ENCODE measurements around the gene RMND5A. TPM values are rescaled to one million over a fixed set of nuclear protein-coding genes. Genes with fewer than 3 reads are reported as not detected.

RMND5A gene
- total RNA-seq, 1 experiment from 2014 or later: 59.9 TPM

- Histone ChIP-seq H3K4me1 (peaks cover 18% of the 10 kb centered on the region), H3K9me3 (peaks cover 10% of the 10 kb centered on the region; the same call in 1 of the 2 replicates), H3K36me3 (ENCODE audit: control insufficient read depth, insufficient read depth, low read length) (no peaks in the 10 kb centered on the region), H3K27me3 (replicated peaks; ENCODE audit: control insufficient read depth, insufficient read depth, low read length) (no peaks in the 10 kb centered on the region), H3K4me3 (ENCODE audit: low read depth, low read length) (no peak overlapping the region)
- no peak for TF ChIP-seq CTCF (IDR thresholded peaks at IDR 0.05; ENCODE audit: insufficient read depth in 1 of 2, low read depth in 1 of 2, low read length in 1 of 2, severe bottlenecking in 1 of 2, unreplicated experiment in 1 of 2)
- ChIA-PET POLR2A (no interaction called here), CTCF (no interaction called here)
- intact Hi-C loops (cut with micrococcal nuclease; ENCODE audit: unreplicated experiment): no loop called here
- Mint-ChIP-seq H3K4me1 (ENCODE audit: low read depth, unreplicated experiment) (peaks cover 26% of the 10 kb centered on the region), H3K9me3 (ENCODE audit: unreplicated experiment) (peaks cover 7% of the 10 kb centered on the region), H3K36me3 (ENCODE audit: insufficient read depth, unreplicated experiment) (no peaks in the 10 kb centered on the region), H3K27ac (ENCODE audit: unreplicated experiment) (peak overlapping the region; percentile 83), H3K27me3 (ENCODE audit: insufficient read depth, unreplicated experiment) (no peaks in the 10 kb centered on the region), H3K4me3 (ENCODE audit: unreplicated experiment) (no peak overlapping the region)
- DNase-seq: no peak
- BruUV-seq (replicated peaks): no TSS peak
These were observed 16.3 kb upstream of the RMND5A start for GRCh38 chr2:86703704-86704361.

- peak; percentile 41 to 63 for DNase-seq
- ChIA-PET POLR2A (no interaction called here), CTCF (no interaction called here)
- Mint-ChIP-seq H3K4me3 (ENCODE audit: unreplicated experiment) (peak overlapping the region; percentile 36), H3K9me3 (ENCODE audit: unreplicated experiment) (peaks cover 14% of the 10 kb centered on the region), H3K27me3 (ENCODE audit: insufficient read depth, unreplicated experiment) (no peaks in the 10 kb centered on the region), H3K27ac (ENCODE audit: unreplicated experiment) (peak overlapping the region; percentile 83), H3K36me3 (ENCODE audit: insufficient read depth, unreplicated experiment) (no peaks in the 10 kb centered on the region), H3K4me1 (ENCODE audit: low read depth, unreplicated experiment) (peaks cover 26% of the 10 kb centered on the region)
- no peak overlapping the region for H3K4me3 ChIP-seq (ENCODE audit: low read depth, low read length)
- H3K9me3 ChIP-seq: peaks cover 10% of the 10 kb centered on the region; the same call in 1 of the 2 replicates
- H3K36me3 ChIP-seq (ENCODE audit: control insufficient read depth, insufficient read depth, low read length): no peaks in the 10 kb centered on the region
- H3K4me1 ChIP-seq: peaks cover 18% of the 10 kb centered on the region
- TF ChIP-seq CTCF (IDR thresholded peaks at IDR 0.05; ENCODE audit: insufficient read depth in 1 of 2, low read depth in 1 of 2, low read length in 1 of 2, severe bottlenecking in 1 of 2, unreplicated experiment in 1 of 2): no peak
- no TSS peak for BruUV-seq (replicated peaks)
- intact Hi-C loops (cut with micrococcal nuclease; ENCODE audit: unreplicated experiment): no loop called here
- H3K27me3 ChIP-seq (replicated peaks; ENCODE audit: control insufficient read depth, insufficient read depth, low read length): no peaks in the 10 kb centered on the region
These were observed 15.6 kb upstream of the RMND5A start for GRCh38 chr2:86704459-86704971.

GRCh38 chr2:86706220-86706619, 13.9 kb upstream of the RMND5A start:
- POLR2A ChIA-PET: no interaction called here
- Mint-ChIP-seq H3K27me3 (ENCODE audit: insufficient read depth, unreplicated experiment) (no peaks in the 10 kb centered on the region), H3K4me3 (ENCODE audit: unreplicated experiment) (no peak overlapping the region), H3K9me3 (ENCODE audit: unreplicated experiment) (peaks cover 24% of the 10 kb centered on the region), H3K36me3 (ENCODE audit: insufficient read depth, unreplicated experiment) (no peaks in the 10 kb centered on the region), H3K27ac (ENCODE audit: unreplicated experiment) (no peak overlapping the region), H3K4me1 (ENCODE audit: low read depth, unreplicated experiment) (peaks cover 26% of the 10 kb centered on the region)
- no peaks in the 10 kb centered on the region for H3K27me3 ChIP-seq (replicated peaks; ENCODE audit: control insufficient read depth, insufficient read depth, low read length)
- no peaks in the 10 kb centered on the region for H3K36me3 ChIP-seq (ENCODE audit: control insufficient read depth, insufficient read depth, low read length)
- CTCF ChIA-PET: no interaction called here
- H3K4me3 ChIP-seq (ENCODE audit: low read depth, low read length): no peak overlapping the region
- DNase-seq: no peak
- no TSS peak for BruUV-seq (replicated peaks)
- no peak for TF ChIP-seq CTCF (IDR thresholded peaks at IDR 0.05; ENCODE audit: insufficient read depth in 1 of 2, low read depth in 1 of 2, low read length in 1 of 2, severe bottlenecking in 1 of 2, unreplicated experiment in 1 of 2)
- intact Hi-C loops (cut with micrococcal nuclease; ENCODE audit: unreplicated experiment): no loop called here
- H3K9me3 ChIP-seq: peaks cover 10% of the 10 kb centered on the region; the same call in 1 of the 2 replicates
- peaks cover 18% of the 10 kb centered on the region for H3K4me1 ChIP-seq

Data from Caco-2 (cell line).